ENCODE results near the gene C22orf39.

DNA sequence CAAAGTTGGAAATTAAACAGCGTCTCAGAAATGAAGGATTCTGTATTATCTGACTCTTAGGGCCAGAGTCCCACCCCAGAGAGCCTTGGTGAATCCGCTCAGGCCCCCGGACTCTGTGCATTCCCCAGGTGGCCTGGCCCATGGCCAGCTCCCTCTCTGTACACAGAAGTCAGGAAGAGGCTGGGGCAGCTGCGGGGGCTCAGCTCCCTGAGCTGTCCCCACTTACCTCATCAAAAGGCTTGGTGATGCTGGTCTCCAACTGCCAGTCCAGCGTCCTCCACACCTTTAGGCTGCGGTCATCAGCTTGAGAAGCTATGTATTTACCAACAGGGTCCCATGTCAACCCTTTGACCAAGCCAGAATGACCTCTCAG, 51.0 kb downstream of the C22orf39 start:
- TF ChIP-seq EZH2 (IDR thresholded peaks at IDR 0.05; ENCODE audit: borderline replicate concordance, low read depth, low read length, severe bottlenecking), result no peak
- TF ChIP-seq, protein P1, sequence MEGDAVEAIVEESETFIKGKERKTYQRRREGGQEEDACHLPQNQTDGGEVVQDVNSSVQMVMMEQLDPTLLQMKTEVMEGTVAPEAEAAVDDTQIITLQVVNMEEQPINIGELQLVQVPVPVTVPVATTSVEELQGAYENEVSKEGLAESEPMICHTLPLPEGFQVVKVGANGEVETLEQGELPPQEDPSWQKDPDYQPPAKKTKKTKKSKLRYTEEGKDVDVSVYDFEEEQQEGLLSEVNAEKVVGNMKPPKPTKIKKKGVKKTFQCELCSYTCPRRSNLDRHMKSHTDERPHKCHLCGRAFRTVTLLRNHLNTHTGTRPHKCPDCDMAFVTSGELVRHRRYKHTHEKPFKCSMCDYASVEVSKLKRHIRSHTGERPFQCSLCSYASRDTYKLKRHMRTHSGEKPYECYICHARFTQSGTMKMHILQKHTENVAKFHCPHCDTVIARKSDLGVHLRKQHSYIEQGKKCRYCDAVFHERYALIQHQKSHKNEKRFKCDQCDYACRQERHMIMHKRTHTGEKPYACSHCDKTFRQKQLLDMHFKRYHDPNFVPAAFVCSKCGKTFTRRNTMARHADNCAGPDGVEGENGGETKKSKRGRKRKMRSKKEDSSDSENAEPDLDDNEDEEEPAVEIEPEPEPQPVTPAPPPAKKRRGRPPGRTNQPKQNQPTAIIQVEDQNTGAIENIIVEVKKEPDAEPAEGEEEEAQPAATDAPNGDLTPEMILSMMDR (IDR thresholded peaks at IDR 0.05; ENCODE audit: borderline replicate concordance, extremely low read depth, low read length, poor library complexity, severe bottlenecking), result no peak
